ENCODE measurements around the gene SHANK1. TPM values are rescaled to one million over a fixed set of nuclear protein-coding genes. Genes with fewer than 3 reads are reported as not detected.
"Not testable (repeated sequence)": the region's sequence is repeated elsewhere in the genome, so short reads cannot be mapped to it uniquely, and the experiment has no call there.

SHANK1 gene
- total and polyA plus RNA-seq, 2 donors = 0.60 to 4.3 TPM

DNA sequence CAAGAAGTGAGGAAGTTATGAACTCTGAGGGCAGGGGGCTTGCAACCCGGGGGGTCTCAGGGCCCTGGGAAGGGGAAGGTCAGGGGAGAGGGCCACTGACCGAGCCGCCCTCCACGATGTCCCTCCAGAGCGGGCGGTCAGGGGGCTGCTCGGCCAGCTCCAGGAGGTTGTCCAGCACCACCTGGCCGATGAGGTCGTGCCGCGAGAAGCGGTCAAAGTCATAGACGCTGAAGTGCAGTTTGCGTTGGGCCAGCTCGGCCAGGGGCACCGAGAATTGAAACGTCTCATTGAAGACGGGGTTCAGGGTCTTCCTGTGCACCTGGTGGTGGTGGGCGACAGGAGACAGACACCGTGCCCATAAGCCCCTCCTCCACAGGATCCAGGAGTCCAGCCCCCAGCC is 90.4 kb downstream of the SHANK1 start:
- H3K27ac ChIP-seq (ENCODE audit: low read depth) = no peak overlapping the region
- 74% methylated on average over 20 of the region's 20 CpGs for WGBS
- H3K4me1 ChIP-seq (ENCODE audit: insufficient read depth) = no peaks in the 10 kb centered on the region
- no peak overlapping the region for H3K4me3 ChIP-seq (ENCODE audit: low read depth, low read length)
- H3K36me3 ChIP-seq (ENCODE audit: insufficient read depth) = no peaks in the 10 kb centered on the region
- no peak for DNase-seq (ENCODE audit: extremely low spot score)

DNA sequence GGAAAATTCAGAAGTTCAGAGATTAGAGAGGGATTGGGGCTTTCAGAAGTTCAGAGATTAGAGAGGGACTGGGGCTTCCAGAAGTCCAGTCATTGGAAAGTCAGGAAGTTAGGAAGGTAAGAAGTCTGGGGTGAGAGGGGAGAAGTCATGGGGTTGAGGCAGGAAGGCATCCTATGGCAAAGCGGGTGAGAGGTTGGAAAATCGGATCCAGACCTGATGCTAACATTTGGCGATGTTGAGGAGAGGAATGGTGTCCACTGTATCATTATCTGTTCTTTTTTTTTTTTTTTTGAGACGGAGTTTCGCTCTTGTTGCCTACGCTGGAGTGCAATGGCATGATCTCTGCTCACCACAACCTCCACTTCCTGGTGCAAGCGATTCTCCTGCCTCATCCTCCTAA is 91.1 kb downstream of the SHANK1 start:
- no peak for DNase-seq (ENCODE audit: extremely low spot score)
- Histone ChIP-seq H3K27ac (ENCODE audit: low read depth) (no peak overlapping the region), H3K4me3 (ENCODE audit: low read depth, low read length) (no peak overlapping the region), H3K36me3 (ENCODE audit: insufficient read depth) (no peaks in the 10 kb centered on the region), H3K4me1 (ENCODE audit: insufficient read depth) (no peaks in the 10 kb centered on the region)
- 90% methylated on average over 7 of the region's 7 CpGs for WGBS

- Histone ChIP-seq H3K27ac (ENCODE audit: low read depth) (no peak overlapping the region), H3K36me3 (ENCODE audit: insufficient read depth) (no peaks in the 10 kb centered on the region), H3K4me3 (ENCODE audit: low read depth, low read length) (no peak overlapping the region), H3K4me1 (ENCODE audit: insufficient read depth) (no peaks in the 10 kb centered on the region)
- no peak for DNase-seq (ENCODE audit: extremely low spot score)
- 85% methylated on average over 5 of the region's 5 CpGs for WGBS
Observed at GRCh38 chr19:50628146-50628545, 91.5 kb downstream of the SHANK1 start.

- no peak for DNase-seq (ENCODE audit: extremely low spot score)
- no peaks in the 10 kb centered on the region for H3K36me3 ChIP-seq (ENCODE audit: insufficient read depth)
- no peak overlapping the region for H3K27ac ChIP-seq (ENCODE audit: low read depth)
- WGBS = 61% methylated on average over 4 of the region's 4 CpGs
- no peak overlapping the region for H3K4me3 ChIP-seq (ENCODE audit: low read depth, low read length)
- H3K4me1 ChIP-seq (ENCODE audit: insufficient read depth) = no peaks in the 10 kb centered on the region
Observed at GRCh38 chr19:50626795-50627194, 92.8 kb downstream of the SHANK1 start.

GRCh38 chr19:50626011-50626410 is 93.6 kb downstream of the SHANK1 start:
- no peak for DNase-seq (ENCODE audit: extremely low spot score)
- WGBS = 59% methylated on average over 4 of the region's 4 CpGs
- no peaks in the 10 kb centered on the region for H3K36me3 ChIP-seq (ENCODE audit: insufficient read depth)
- H3K4me3 ChIP-seq (ENCODE audit: low read depth, low read length) = no peak overlapping the region
- H3K4me1 ChIP-seq (ENCODE audit: insufficient read depth) = no peaks in the 10 kb centered on the region
- H3K27ac ChIP-seq (ENCODE audit: low read depth) = no peak overlapping the region

- Histone ChIP-seq H3K4me1 (ENCODE audit: insufficient read depth) (no peaks in the 10 kb centered on the region), H3K36me3 (ENCODE audit: insufficient read depth) (no peaks in the 10 kb centered on the region), H3K27ac (ENCODE audit: low read depth) (no peak overlapping the region), H3K4me3 (ENCODE audit: low read depth, low read length) (no peak overlapping the region)
- WGBS = 90% methylated on average over 44 of the region's 44 CpGs
- DNase-seq (ENCODE audit: extremely low spot score) = no peak
Observed at GRCh38 chr19:50624949-50625600, 94.5 kb downstream of the SHANK1 start.

DNA sequence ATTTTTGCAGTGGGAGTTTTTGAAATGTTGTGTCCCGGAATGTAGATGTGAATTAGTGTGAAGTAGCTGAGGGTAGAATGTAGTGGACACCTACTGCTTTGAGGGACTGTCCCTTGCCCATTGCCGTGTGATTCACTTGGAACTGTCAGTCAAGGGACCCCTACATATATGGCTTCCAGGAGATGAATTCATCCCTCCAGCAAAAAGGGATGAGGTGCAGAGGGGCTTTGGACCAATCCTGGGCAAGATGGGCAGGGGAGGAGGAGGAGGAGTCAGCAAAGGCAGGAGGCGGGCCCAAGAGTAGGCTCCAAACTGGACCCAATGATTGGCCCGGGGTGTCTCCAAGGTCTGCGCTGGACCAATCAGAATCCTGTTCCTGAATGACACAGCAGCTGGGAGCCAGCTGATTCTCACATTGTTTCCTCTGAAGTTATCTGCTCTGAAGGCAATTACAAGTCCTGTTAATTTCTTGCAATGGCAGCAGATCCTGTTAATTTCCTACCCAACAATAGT is 99.2 kb downstream of the SHANK1 start:
- WGBS = 82% methylated on average over 3 of the region's 5 CpGs
- H3K27ac ChIP-seq (ENCODE audit: low read depth) = not testable (repeated sequence)

GRCh38 chr19:50619184-50619583 is 100.4 kb downstream of the SHANK1 start:
- not testable (repeated sequence) for H3K27ac ChIP-seq (ENCODE audit: low read depth); DNase-seq (ENCODE audit: extremely low spot score); H3K4me3 ChIP-seq (ENCODE audit: low read depth, low read length); H3K36me3 ChIP-seq (ENCODE audit: insufficient read depth); H3K4me1 ChIP-seq (ENCODE audit: insufficient read depth)
- WGBS = 79% methylated on average over 5 of the region's 5 CpGs

More for the DNA sequence above, 99.2 kb downstream of the SHANK1 start:
- not testable (repeated sequence) for H3K4me3 ChIP-seq (ENCODE audit: low read depth, low read length); DNase-seq (ENCODE audit: extremely low spot score); H3K36me3 ChIP-seq (ENCODE audit: insufficient read depth); H3K4me1 ChIP-seq (ENCODE audit: insufficient read depth)

- not testable (repeated sequence) for H3K36me3 ChIP-seq (ENCODE audit: insufficient read depth); H3K4me1 ChIP-seq (ENCODE audit: insufficient read depth); H3K4me3 ChIP-seq (ENCODE audit: low read depth, low read length); H3K27ac ChIP-seq (ENCODE audit: low read depth); DNase-seq (ENCODE audit: extremely low spot score)
- 87% methylated on average over 4 of the region's 5 CpGs for WGBS
Observed at GRCh38 chr19:50618379-50618778, 101.2 kb downstream of the SHANK1 start.

- not testable (repeated sequence) for DNase-seq (ENCODE audit: extremely low spot score); H3K36me3 ChIP-seq (ENCODE audit: insufficient read depth); H3K4me3 ChIP-seq (ENCODE audit: low read depth, low read length); H3K27ac ChIP-seq (ENCODE audit: low read depth); H3K4me1 ChIP-seq (ENCODE audit: insufficient read depth)
- 80% methylated on average over 11 of the region's 11 CpGs for WGBS
Observed at GRCh38 chr19:50612504-50613404, 106.8 kb downstream of the SHANK1 start.

Other genes starting within 250 kb of the SHANK1 start
- gene EMC10, start 243.3 kb downstream of the SHANK1 start, total RNA-seq = 36.4 TPM
- gene EMC10, start 243.3 kb downstream of the SHANK1 start, polyA plus RNA-seq = 107 TPM
- not detected for gene GARIN5A, start 243.0 kb downstream of the SHANK1 start, total RNA-seq
- 1.3 TPM for gene GARIN5A, start 243.0 kb downstream of the SHANK1 start, polyA plus RNA-seq
- 10.5 TPM for gene JOSD2, start 208.6 kb downstream of the SHANK1 start, total RNA-seq
- gene JOSD2, start 208.6 kb downstream of the SHANK1 start, polyA plus RNA-seq = 73.6 TPM
- gene ASPDH, start 205.9 kb downstream of the SHANK1 start, total RNA-seq = not detected
- not detected for gene ASPDH, start 205.9 kb downstream of the SHANK1 start, polyA plus RNA-seq
- gene LRRC4B, start 151.4 kb downstream of the SHANK1 start, total RNA-seq = 12.8 TPM
- 14.5 TPM for gene LRRC4B, start 151.4 kb downstream of the SHANK1 start, polyA plus RNA-seq
- 0.16 TPM for gene SYT3, start 79.9 kb downstream of the SHANK1 start, total RNA-seq
- 0.32 TPM for gene SYT3, start 79.9 kb downstream of the SHANK1 start, polyA plus RNA-seq
- gene C19orf81, start 70.4 kb downstream of the SHANK1 start, total RNA-seq = not detected
- 0.94 TPM for gene C19orf81, start 70.4 kb downstream of the SHANK1 start, polyA plus RNA-seq
- gene CLEC11A, start 3.6 kb upstream of the SHANK1 start, total RNA-seq = 32.4 TPM
- 43.7 TPM for gene CLEC11A, start 3.6 kb upstream of the SHANK1 start, polyA plus RNA-seq
- not detected for gene GPR32, start 50.7 kb upstream of the SHANK1 start, total RNA-seq
- not detected for gene GPR32, start 50.7 kb upstream of the SHANK1 start, polyA plus RNA-seq
- not detected for gene ACP4, start 70.6 kb upstream of the SHANK1 start, total RNA-seq
- gene ACP4, start 70.6 kb upstream of the SHANK1 start, polyA plus RNA-seq = not detected
- gene KLK1, start 104.0 kb upstream of the SHANK1 start, total RNA-seq = not detected
- 0.39 TPM for gene KLK1, start 104.0 kb upstream of the SHANK1 start, polyA plus RNA-seq
- not detected for gene KLK15, start 113.8 kb upstream of the SHANK1 start, total RNA-seq
- not detected for gene KLK15, start 113.8 kb upstream of the SHANK1 start, polyA plus RNA-seq
- gene KLK3, start 135.1 kb upstream of the SHANK1 start, total RNA-seq = not detected
- gene KLK3, start 135.1 kb upstream of the SHANK1 start, polyA plus RNA-seq = not detected
- gene KLK2, start 153.6 kb upstream of the SHANK1 start, total RNA-seq = not detected
- not detected for gene KLK2, start 153.6 kb upstream of the SHANK1 start, polyA plus RNA-seq
- gene KLK4, start 191.6 kb upstream of the SHANK1 start, total RNA-seq = not detected
- gene KLK4, start 191.6 kb upstream of the SHANK1 start, polyA plus RNA-seq = not detected
- gene KLK5, start 233.2 kb upstream of the SHANK1 start, total RNA-seq = not detected
- gene KLK5, start 233.2 kb upstream of the SHANK1 start, polyA plus RNA-seq = not detected
- not detected for gene KLK6, start 249.8 kb upstream of the SHANK1 start, total RNA-seq
- not detected for gene KLK6, start 249.8 kb upstream of the SHANK1 start, polyA plus RNA-seq